ENCODE measurements around the gene GTPBP2.

The GTPBP2 gene

GRCh38 chr6:43610431-43610830 lies 18.6 kb downstream of the GTPBP2 start:
- no peak for ATAC-seq
- TF ChIP-seq TCF4 (CRISPR knock-in tag; IDR thresholded peaks at IDR 0.05; ENCODE audit: borderline replicate concordance) = no peak
- TF ChIP-seq ARNTL (CRISPR knock-in tag; IDR thresholded peaks at IDR 0.05; ENCODE audit: borderline replicate concordance, low read depth) = no peak
- TF ChIP-seq GLIS3 (CRISPR knock-in tag; IDR thresholded peaks at IDR 0.05) = no peak
- TF ChIP-seq ZNF8 (CRISPR knock-in tag; IDR thresholded peaks at IDR 0.05) = no peak

GRCh38 chr6:43609402-43609801 lies 19.7 kb downstream of the GTPBP2 start:
- no peak for ATAC-seq
- TF ChIP-seq POU6F1 (CRISPR knock-in tag; IDR thresholded peaks at IDR 0.05; ENCODE audit: borderline replicate concordance, low read depth) (no peak), CSDC2 (CRISPR knock-in tag; IDR thresholded peaks at IDR 0.05) (no peak), GLIS3 (CRISPR knock-in tag; IDR thresholded peaks at IDR 0.05) (no peak), CREB5 (CRISPR knock-in tag; IDR thresholded peaks at IDR 0.05; ENCODE audit: low read depth) (no peak)

GRCh38 chr6:43608807-43609206 lies 20.3 kb downstream of the GTPBP2 start:
- no peak for ATAC-seq
- TF ChIP-seq OSR1 (CRISPR knock-in tag; IDR thresholded peaks at IDR 0.05) = no peak
- no peak for TF ChIP-seq ZNF565 (CRISPR knock-in tag; conservative IDR thresholded peaks at IDR 0.05; ENCODE audit: low read depth)
- no peak for TF ChIP-seq PPARA (CRISPR knock-in tag; IDR thresholded peaks at IDR 0.05; ENCODE audit: borderline replicate concordance)
- no peak for TF ChIP-seq CREB5 (CRISPR knock-in tag; IDR thresholded peaks at IDR 0.05; ENCODE audit: low read depth)
- no peak for TF ChIP-seq ZFP3 (CRISPR knock-in tag; IDR thresholded peaks at IDR 0.05)
- no peak for TF ChIP-seq RARB (CRISPR knock-in tag; IDR thresholded peaks at IDR 0.05)
- TF ChIP-seq ZNF70 (CRISPR knock-in tag; IDR thresholded peaks at IDR 0.05) = no peak
- no peak for TF ChIP-seq ZNF8 (CRISPR knock-in tag; IDR thresholded peaks at IDR 0.05)
- TF ChIP-seq ZFP30 (CRISPR knock-in tag; IDR thresholded peaks at IDR 0.05) = no peak
- no peak for TF ChIP-seq CSDC2 (CRISPR knock-in tag; IDR thresholded peaks at IDR 0.05)
- TF ChIP-seq CSRNP3 (CRISPR knock-in tag; IDR thresholded peaks at IDR 0.05) = no peak
- no peak for TF ChIP-seq ESRRG (CRISPR knock-in tag; IDR thresholded peaks at IDR 0.05)
- TF ChIP-seq POU6F1 (CRISPR knock-in tag; IDR thresholded peaks at IDR 0.05; ENCODE audit: borderline replicate concordance, low read depth) = no peak
- no peak for TF ChIP-seq ZC3H10 (CRISPR knock-in tag; IDR thresholded peaks at IDR 0.05)
- TF ChIP-seq TOX (CRISPR knock-in tag; IDR thresholded peaks at IDR 0.05; ENCODE audit: borderline replicate concordance) = no peak
- no peak for TF ChIP-seq GLIS3 (CRISPR knock-in tag; IDR thresholded peaks at IDR 0.05)
- TF ChIP-seq SNAI2 (CRISPR knock-in tag; IDR thresholded peaks at IDR 0.05) = no peak
- TF ChIP-seq ISL1 (CRISPR knock-in tag; IDR thresholded peaks at IDR 0.05) = no peak
- no peak for TF ChIP-seq TSHZ2 (CRISPR knock-in tag; IDR thresholded peaks at IDR 0.05)
- TF ChIP-seq TCF4 (CRISPR knock-in tag; IDR thresholded peaks at IDR 0.05; ENCODE audit: borderline replicate concordance) = no peak

Measured in SK-N-SH treated with all-trans-retinoic acid at 6 μM for 48 hours (cell line).